HG03045 (cell line): ENCODE data around the gene PROK1.
A peak's percentile ranks its signal among the peaks of the same experiment; 100 is the strongest.
"Not testable (repeated sequence)": the region's sequence is repeated elsewhere in the genome, so short reads cannot be mapped to it uniquely, and the experiment has no call there.

ENCODE experiments used
- ATAC-seq: cut with Tn5 transposase; IDR thresholded peaks from one replicate; pipeline ENCODE4 v1.9.1; 2021; ENCODE audit warnings: mild to moderate bottlenecking, moderate library complexity; ENCODE audit not compliant: unreplicated experiment

The PROK1 gene, protein sequence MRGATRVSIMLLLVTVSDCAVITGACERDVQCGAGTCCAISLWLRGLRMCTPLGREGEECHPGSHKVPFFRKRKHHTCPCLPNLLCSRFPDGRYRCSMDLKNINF

GRCh38 chr1:110450929-110451328, at the start of gene PROK1:
Gene PROK1 (plus strand): TSS chr1:110451149. CDS start chr1:110451217, 68 bp downstream.
- no peak for ATAC-seq

GRCh38 chr1:110403805-110404204, 47.1 kb upstream of the PROK1 start:
- no peak for ATAC-seq

DNA sequence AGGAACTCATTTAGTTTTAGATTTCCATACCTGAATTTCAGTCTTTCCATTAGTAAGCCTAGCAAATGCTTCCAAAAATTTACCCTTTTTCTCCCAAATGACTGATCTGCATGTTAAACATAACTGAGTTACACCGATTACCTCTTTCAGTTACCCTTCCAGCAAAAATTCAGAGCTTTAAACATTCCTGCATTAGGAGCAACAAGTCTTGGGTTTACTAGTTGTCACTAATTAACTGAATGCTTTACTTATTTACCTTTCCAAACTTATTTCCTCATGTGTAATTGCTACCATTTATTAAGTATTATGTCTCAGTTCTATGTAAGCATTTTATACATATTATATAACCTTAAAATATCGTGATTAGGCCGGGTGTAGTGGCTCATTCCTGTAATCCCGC, 46.5 kb upstream of the PROK1 start:
- ATAC-seq, result no peak

GRCh38 chr1:110406407-110406806, 44.5 kb upstream of the PROK1 start:
- ATAC-seq, result not testable (repeated sequence)

DNA sequence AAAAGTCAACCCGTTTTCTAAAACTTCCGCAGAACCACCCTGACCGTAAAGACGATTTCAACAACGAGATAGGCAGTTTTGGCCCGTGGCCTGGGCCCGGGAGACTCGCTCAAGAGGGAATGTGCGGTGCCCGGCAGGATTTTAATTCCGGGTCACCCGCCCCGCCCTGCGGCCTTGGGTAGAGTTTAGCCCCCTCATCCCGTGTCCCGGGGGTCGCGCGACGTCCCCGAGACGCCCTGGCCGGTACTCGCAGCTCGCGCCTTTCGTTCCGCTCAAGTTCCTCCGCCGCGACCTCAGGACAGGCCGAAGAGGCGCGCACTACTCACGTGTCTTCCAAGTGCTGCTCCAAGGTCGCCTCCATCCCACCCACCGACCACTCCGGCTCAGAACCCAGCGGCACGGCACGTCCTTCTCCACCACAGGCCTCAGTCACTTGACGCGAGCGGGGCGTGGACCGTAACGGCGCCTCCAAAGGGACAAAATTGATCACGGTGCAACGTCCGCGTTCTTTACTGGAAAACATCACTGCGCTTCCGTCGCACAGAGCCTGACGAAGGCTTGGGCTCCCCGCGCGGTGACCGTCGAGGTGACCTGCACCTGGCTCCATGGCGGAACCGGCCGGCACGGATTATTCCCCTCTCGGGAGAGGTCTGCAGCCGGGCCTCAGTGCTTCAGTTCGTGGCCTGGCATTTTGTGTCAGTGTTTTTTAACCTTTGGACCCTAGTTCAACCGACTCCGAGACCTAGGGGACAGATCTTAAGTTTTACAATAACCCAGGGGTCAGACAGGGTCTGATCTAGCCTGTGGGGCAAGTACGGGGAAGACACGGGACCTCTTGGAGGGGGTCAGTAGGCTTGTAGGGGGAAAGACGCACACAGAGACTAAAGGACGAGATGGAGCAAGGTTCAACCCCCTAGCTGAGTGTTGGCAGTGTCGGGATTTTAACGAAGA, 43.4 kb upstream of the PROK1 start, which contains the start of gene LAMTOR5:
TSS of gene LAMTOR5 (minus strand) at position 435 of the 951 bp plus-strand sequence. CDS start at position 361, 74 bp downstream.
- peak; percentile 89 for ATAC-seq

DNA sequence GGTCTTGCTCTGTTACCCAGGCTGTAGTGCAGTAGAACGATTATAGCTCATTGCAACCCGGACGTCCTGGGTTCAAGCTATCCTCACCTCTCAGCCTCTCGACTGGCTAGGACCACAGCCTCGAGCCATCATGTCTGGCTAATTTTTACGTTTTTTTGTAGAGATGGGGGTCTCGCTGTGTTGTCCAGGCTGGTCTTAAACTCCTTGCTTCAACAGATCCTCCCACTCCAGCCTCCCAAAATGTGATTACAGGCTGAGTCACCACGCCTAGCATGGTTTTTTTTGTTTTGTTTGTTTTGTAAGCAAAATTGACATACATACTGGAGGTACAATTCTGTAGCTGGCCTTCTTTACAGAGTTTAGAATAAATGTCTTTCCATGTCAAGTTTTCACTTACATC, 42.5 kb upstream of the PROK1 start:
- ATAC-seq, result no peak

DNA sequence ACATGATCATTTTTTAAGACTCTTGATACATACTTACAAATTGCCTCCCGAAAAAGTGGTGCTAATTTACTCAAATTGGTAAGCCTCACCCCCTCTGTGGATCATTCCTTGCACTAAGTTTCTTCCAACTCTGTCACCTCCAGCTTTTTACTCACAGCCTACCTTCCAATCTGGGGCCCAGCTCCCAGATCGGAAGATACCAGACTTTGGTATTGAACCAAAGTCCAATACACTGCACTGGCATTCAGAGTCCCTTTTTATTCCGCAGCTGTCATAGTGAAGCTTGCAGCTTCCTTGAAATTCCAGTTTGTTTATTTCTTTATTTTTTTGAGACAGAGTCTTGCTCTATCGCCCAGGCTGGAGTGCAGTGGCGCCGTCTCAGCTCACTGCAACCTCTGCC, 41.6 kb upstream of the PROK1 start:
- ATAC-seq, result no peak

DNA sequence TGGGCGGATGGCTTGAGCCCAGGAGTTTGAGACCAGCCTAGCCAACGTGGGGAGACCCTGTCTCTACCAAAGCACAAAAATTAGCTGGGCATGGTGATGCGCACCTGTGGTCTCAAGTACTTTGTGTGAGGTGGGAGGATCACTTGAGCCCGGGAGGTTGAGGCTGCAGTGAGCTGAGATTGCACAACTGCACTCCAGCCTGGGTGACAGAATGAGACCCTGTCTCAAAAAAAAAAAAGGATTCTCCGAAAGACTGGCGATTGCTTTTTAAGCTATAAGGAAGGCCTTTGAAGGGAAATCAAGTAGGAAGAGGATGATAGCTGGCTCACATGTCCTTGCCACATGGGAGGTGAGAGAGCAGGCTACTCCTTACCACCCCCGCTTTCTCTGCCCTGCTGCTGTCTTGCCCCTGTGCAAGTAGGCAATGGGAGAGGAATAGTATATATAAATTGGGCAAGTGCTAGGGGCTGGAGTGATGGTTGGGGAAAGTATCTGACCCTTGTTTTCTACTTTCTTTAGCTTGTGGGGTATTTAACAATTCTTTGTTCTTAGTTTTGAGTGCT, 39.7 kb upstream of the PROK1 start:
- no peak for ATAC-seq

DNA sequence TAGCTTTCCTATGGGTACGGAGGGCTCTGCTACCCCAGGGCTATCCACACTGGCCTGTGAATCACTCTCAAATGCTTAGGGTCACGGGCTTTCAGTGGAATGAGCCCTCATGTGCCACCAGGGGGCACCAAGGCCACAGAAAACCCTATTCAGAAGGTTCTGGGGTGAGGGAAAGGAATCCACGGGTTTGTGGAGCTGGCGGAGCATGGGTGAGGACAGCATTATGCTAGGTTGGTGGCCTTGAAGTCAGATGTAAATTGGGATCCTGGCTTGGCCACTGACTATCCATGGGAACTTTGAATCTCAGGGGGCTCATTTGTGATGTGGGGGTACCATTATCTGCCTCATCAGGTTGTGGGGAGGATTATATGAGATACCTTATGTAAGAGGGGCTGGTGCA, 38.4 kb upstream of the PROK1 start:
- ATAC-seq, result no peak

DNA sequence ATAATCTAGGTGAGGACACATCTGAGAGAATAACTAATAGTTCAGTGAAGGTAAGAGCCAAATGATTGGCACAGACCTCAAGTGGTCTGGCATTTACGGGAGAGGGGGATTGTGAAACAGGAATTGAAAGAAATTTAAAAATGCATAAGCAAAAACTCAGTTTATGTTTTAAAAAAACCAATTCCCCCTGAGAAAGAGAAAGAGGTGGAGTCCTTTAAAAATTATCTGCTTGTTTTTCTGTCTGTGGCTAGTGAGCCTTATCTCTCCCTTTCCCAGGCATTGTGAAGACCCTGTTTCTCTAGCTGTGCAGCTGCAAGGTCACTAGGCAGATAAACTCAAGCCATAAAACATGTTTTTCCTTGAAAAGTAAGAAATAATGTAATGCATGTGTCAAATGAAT, 37.9 kb upstream of the PROK1 start:
- ATAC-seq, result not testable (repeated sequence)

- ATAC-seq, result no peak
Measured at GRCh38 chr1:110418729-110419128, 32.2 kb upstream of the PROK1 start.

DNA sequence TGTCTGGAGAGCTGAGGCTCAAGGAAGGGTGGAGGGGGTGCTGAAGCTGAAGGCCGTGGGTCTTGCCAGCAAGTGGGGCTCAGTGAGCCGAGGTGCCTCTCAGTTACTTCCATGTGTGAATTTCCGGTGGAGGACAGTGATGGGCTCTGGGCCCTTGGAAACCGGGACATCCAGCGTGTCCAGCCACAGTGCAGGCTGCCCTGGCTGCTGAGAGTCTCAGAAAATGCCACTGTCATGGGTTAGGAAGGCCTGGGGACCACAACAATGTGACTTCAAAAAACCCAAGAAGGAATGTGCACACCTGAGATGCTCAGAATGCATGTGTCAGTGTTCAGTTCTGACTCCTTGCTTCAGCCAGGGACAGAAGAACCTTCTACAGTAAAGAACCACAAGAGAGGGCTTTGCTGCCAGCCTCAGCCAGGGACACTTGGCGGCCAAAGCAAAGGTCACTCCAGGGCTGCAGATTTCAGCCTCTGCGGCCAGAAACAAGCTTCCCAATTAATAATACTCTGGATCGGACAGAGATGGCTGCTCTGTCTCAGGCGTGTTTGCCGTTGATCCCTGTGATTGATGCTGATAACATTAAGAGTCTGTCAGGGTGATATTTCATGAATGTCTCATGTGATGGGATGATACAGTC, 30.8 kb upstream of the PROK1 start:
- ATAC-seq, result no peak

DNA sequence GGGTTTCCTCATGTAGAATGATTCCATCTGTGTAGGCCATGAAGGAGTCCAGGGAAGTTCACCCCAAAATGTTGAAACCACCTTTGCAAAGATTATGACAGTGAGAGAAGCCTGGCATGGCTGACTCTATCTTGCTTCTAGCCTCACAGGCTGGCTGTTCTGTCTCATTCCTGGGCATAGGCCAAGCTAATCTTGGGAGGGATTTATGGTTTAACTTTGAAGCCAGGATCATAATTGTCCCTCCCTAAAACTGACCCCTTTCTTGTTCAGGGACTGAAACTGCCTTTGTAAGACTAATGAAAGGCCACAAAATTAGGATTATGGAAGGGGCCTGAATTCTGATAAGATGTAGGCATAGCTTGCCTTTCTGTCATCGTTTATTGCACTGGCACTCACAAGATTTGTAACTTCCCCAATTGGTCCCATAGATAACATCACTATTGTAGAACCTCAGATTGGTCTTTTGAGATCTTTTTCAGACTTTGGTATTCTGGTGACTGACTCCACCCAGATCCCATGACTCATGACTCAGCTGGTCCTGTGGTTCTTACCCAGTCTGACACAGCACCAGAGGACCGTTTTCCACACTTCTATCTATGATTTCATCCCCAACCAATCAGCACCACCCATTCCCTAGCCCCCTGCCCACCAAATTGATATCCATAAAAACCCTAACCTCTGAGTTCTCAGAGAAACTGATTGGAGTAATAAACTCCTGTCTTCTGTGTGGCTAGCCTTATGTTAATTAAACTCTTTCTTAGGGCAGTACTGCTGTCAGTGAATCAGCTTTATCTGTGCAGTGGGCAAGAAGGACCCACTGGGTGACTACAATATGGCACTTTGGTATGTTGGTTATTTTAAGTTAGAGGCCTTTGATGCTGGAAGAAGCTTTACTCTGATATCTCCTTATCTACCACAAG, 29.8 kb upstream of the PROK1 start:
- ATAC-seq, result no peak

DNA sequence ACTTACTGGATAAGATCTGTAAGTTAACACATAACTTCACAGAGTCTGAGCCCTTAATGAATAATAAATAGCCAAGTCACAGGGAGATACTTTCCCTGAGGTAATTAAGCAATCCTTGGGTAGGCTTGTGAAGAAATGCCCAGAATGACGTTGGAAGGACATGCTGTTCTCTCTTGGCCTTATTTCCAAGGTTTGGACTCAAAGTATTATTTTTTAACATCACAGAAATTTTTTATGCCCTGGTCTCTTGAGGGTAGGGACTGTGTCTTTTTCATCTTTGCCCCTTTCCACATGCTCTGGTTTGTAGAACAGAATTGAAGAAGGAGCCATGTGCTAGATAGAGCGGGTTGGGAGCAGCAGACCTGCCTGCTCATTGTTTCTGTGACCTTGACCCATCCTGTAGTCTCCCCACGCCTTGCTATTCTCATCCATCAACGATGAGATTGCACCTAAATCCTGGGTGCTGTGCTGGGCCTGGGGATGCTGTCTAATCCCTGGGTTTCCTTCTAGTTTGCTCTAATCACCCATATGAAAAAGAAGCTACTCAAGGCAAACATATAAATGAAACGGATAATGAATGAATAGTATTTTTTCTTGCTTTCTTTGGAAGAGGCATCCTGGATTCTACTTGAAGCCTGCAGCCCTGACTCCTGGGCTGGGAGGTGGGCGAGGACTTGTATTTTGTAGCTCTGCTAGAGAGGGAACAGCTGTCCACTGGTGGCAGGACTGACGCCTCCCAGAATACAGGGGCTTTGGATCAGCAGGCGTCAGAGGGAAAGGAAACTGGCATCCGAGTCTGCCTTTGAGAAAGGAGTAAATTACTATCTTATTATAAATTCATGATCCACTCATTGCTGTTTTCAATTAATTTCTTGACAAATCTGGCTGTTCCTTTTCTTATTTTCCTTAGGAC, 26.0 kb upstream of the PROK1 start:
- ATAC-seq, result no peak

DNA sequence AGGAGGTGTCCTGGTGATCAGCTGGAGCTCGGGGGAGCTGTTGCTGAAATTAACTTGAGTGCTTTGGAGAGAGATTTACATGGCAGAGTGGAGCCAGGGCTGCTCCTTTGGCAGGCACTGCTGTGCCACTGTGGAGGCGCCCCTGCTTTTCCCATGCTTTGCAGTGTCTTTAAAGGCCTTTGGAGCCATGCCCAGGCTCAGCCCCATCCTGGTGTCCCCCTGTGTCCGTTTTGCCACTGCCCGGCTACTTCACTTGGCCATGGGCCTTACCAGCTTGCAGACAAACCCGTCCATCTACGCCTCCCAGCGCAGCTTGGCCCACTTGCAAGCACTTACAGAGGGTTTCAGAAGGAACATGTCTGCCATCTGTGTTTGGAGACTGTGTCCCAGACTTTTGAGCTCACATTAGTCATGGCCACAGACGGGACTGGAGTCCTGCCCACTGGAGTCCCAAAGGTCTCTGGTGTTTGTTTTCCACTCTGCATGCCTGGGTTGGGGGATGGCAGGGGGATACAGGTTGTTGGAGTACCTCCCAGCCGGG, 25.3 kb upstream of the PROK1 start:
- no peak for ATAC-seq

DNA sequence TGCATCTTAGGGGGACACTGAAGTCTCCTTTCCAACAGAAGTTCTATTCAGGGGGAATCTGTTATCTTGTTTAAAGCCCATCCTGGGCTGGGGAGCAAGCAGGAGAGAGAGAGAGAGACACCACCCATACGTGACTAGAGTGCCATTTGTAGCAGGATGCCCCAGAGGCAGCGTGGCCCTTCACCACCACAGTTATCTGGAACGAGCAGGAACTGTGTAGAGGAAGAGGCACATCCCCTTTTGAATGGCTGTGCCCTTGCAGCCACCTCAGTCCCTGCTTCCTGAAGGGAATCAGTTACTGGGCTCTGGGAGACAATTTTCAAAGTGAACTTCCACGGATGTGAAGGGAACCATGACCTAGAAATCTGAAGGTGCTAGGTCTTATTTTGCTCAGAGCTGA, 24.1 kb upstream of the PROK1 start:
- no peak for ATAC-seq

- no peak for ATAC-seq
Measured at GRCh38 chr1:110428946-110429345, 22.0 kb upstream of the PROK1 start.

DNA sequence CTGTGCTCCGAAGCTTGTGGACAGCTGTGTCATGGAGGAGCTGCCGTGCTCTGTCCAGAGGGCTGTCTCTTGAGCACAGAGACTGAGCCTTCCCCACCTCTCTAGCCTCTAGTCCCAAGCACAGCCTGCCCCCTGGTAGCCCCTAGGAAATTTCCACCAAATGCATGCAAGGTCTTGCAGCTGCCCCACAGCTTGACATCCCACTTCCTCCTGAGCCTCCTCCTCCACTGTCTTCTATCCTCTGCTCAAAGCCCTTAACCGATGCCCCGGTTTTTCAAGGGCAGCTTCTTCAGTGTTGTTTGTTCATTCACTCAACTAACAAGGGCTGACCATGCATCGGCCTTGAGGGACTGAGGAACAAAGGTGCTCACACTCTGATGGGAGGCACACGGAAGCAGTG, 20.6 kb upstream of the PROK1 start:
- ATAC-seq, result no peak

- no peak for ATAC-seq
Measured at GRCh38 chr1:110430901-110431300, 20.0 kb upstream of the PROK1 start.
